ENCODE results near the gene PLD6. TPM values are rescaled to one million over a fixed set of nuclear protein-coding genes. Genes with fewer than 3 reads are reported as not detected.

PLD6 gene
- total and polyA plus RNA-seq, 10 of the 15 experiments (the other 5 are each of a cell fraction or from before 2014, with no cell fraction given): 4.7 to 21.4 (median 12.0) TPM

DNA sequence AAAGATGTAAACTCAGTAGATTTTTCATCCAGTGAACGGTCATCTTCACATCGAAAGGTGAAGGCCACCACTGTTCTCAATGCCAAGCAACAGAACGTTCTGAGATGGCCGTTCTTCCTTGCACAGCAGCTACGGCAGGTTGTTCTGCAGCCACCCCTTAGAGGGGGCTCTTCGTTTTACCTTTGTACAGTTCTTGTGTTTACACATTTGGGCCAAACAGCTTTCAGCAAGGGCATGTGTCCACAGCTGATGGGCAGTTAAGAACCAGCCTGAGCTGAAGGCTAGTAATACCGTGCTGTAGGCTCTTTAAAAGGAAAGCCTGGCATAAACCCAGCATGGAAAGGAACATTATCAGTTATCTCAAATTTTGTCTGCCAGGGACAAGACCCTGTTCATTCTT lies 15.9 kb downstream of the PLD6 start:
- intact Hi-C loops (cut with micrococcal nuclease; ENCODE audit: unreplicated experiment) (loop anchor here (5.0 kb wide), 1 partner anchor 43 kb away; no protein-coding TSS in a partner anchor), in situ Hi-C loops (cut with MboI) (no loop called here)
- no peaks in the 10 kb centered on the region for H3K9me3 ChIP-seq (replicated peaks; ENCODE audit: control insufficient read depth, insufficient read depth, low read length)
- no peaks in the 10 kb centered on the region for H4K20me1 ChIP-seq (ENCODE audit: control insufficient read depth, insufficient read depth)
- no peak for TF ChIP-seq TCF7 (IDR thresholded peaks at IDR 0.05; ENCODE audit: borderline replicate concordance)
- no peak for TF ChIP-seq KAT2A (conservative IDR thresholded peaks at IDR 0.05; ENCODE audit: control insufficient read depth, low read depth, low read length)
- TF ChIP-seq BRCA1 (IDR thresholded peaks at IDR 0.05; ENCODE audit: low read depth, low read length): no peak
- TF ChIP-seq, protein P1, sequence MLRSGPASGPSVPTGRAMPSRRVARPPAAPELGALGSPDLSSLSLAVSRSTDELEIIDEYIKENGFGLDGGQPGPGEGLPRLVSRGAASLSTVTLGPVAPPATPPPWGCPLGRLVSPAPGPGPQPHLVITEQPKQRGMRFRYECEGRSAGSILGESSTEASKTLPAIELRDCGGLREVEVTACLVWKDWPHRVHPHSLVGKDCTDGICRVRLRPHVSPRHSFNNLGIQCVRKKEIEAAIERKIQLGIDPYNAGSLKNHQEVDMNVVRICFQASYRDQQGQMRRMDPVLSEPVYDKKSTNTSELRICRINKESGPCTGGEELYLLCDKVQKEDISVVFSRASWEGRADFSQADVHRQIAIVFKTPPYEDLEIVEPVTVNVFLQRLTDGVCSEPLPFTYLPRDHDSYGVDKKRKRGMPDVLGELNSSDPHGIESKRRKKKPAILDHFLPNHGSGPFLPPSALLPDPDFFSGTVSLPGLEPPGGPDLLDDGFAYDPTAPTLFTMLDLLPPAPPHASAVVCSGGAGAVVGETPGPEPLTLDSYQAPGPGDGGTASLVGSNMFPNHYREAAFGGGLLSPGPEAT (IDR thresholded peaks at IDR 0.05; ENCODE audit: low read depth): no peak
- no peak for TF ChIP-seq ASH2L (IDR thresholded peaks at IDR 0.05; ENCODE audit: borderline replicate concordance, low read depth)
- no peak for TF ChIP-seq SP1 (IDR thresholded peaks at IDR 0.05; ENCODE audit: low read depth, low read length)
- no peak for TF ChIP-seq CREM (IDR thresholded peaks at IDR 0.05; ENCODE audit: low read depth)
- TF ChIP-seq TCF12 (IDR thresholded peaks at IDR 0.05; ENCODE audit: low read depth, low read length): no peak
- TF ChIP-seq JUND (IDR thresholded peaks at IDR 0.05; ENCODE audit: low read depth, low read length): no peak
- TF ChIP-seq, protein P2, sequence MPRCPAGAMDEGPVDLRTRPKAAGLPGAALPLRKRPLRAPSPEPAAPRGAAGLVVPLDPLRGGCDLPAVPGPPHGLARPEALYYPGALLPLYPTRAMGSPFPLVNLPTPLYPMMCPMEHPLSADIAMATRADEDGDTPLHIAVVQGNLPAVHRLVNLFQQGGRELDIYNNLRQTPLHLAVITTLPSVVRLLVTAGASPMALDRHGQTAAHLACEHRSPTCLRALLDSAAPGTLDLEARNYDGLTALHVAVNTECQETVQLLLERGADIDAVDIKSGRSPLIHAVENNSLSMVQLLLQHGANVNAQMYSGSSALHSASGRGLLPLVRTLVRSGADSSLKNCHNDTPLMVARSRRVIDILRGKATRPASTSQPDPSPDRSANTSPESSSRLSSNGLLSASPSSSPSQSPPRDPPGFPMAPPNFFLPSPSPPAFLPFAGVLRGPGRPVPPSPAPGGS (IDR thresholded peaks at IDR 0.05; ENCODE audit: borderline replicate concordance, insufficient read depth, low read depth, low read length, poor library complexity, severe bottlenecking): no peak
- TF ChIP-seq ZNF622 (IDR thresholded peaks at IDR 0.05): no peak
- TF ChIP-seq EGR1 (IDR thresholded peaks at IDR 0.05; ENCODE audit: borderline replicate concordance in 1 of 2, low read depth in 2 of 2, low read length in 2 of 2): no peak
- TF ChIP-seq, protein P3, sequence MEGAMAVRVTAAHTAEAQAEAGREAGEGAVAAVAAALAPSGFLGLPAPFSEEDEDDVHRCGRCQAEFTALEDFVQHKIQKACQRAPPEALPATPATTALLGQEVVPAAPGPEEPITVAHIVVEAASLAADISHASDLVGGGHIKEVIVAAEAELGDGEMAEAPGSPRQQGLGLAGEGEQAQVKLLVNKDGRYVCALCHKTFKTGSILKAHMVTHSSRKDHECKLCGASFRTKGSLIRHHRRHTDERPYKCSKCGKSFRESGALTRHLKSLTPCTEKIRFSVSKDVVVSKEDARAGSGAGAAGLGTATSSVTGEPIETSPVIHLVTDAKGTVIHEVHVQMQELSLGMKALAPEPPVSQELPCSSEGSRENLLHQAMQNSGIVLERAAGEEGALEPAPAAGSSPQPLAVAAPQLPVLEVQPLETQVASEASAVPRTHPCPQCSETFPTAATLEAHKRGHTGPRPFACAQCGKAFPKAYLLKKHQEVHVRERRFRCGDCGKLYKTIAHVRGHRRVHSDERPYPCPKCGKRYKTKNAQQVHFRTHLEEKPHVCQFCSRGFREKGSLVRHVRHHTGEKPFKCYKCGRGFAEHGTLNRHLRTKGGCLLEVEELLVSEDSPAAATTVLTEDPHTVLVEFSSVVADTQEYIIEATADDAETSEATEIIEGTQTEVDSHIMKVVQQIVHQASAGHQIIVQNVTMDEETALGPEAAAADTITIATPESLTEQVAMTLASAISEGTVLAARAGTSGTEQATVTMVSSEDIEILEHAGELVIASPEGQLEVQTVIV (IDR thresholded peaks at IDR 0.05; ENCODE audit: borderline replicate concordance, partially characterized antibody): no peak
- TF ChIP-seq BMI1 (IDR thresholded peaks at IDR 0.05; ENCODE audit: borderline replicate concordance): no peak
- no peak for TF ChIP-seq POLR2AphosphoS5 (IDR thresholded peaks at IDR 0.05; ENCODE audit: low read length)
- no peak for TF ChIP-seq SMAD5 (IDR thresholded peaks at IDR 0.05; ENCODE audit: low read depth)
- H3K9ac ChIP-seq (ENCODE audit: control insufficient read depth, insufficient read depth, low read length): no peak overlapping the region
- H3K27ac ChIP-seq (ENCODE audit: control insufficient read depth, insufficient read depth): no peak overlapping the region
- ChIA-PET CTCF (interaction anchor here (1.4 kb wide), 1 partner anchor 15 kb away, joined by 3 read pairs; the partner anchor contains the start of gene PLD6), RAD21 (ENCODE audit: unreplicated experiment) (no interaction called here), SMC1A (ENCODE audit: uncharacterized antibody, unreplicated experiment) (interaction anchor here (0.8 to 2.5 kb wide), 3 partner anchors 10 to 47 kb away, joined by 4 to 8 read pairs (median 6); partner anchors contain the start of gene FLCN), POLR2A (interaction anchor here (0.6 kb wide), 1 partner anchor 118 kb away, joined by 5 read pairs; no protein-coding TSS in a partner anchor)
- FAIRE-seq (no peak), ATAC-seq (no peak), DNase-seq (ENCODE audit: low read depth, low spot score) (no peak)
- H3K27me3 ChIP-seq (replicated peaks in 1 of 2; ENCODE audit: control insufficient read depth in 2 of 2, insufficient read depth in 2 of 2, low read length in 1 of 2): no peaks in the 10 kb centered on the region
- H3K79me2 ChIP-seq (ENCODE audit: control insufficient read depth, insufficient read depth, low read length): no peaks in the 10 kb centered on the region
- H3K4me2 ChIP-seq (ENCODE audit: control insufficient read depth, insufficient read depth): no peak overlapping the region
- H3K4me3 ChIP-seq: no peak overlapping the region
- peaks cover 0 to 3% of the 10 kb centered on the region in 2 experiments; a peak in 2 of 4 replicates for H3K36me3 ChIP-seq (ENCODE audit: control insufficient read depth in 2 of 2, insufficient read depth in 2 of 2, low read length in 1 of 2)
- no peak overlapping the region for H2AFZ ChIP-seq (ENCODE audit: control insufficient read depth, low read depth, low read length)
- peaks cover 22% of the 10 kb centered on the region for H3K4me1 ChIP-seq (ENCODE audit: control insufficient read depth, insufficient read depth, low read length)
- BruUV-seq (replicated peaks): no TSS peak
- WGBS (ENCODE audit: insufficient coverage, insufficient replicate concordance, low lambda C conversion rate, missing lambda C conversion rate): 96% methylated on average over 7 of the region's 7 CpGs

All from GM12878 (cell line).